H9 (cell line): ENCODE measurements around the gene SETDB1. TPM values are rescaled to one million over a fixed set of nuclear protein-coding genes. Genes with fewer than 3 reads are reported as not detected.

Experiments used
- DNase-seq: peaks from one replicate; pipeline ENCODE4 v3.0.0-alpha.2; 2017
- H2AFZ ChIP-seq: one replicate; pipeline ENCODE4 v1.6.1; 2013; ENCODE audit warnings: mild to moderate bottlenecking, low read length, control low read depth, moderate library complexity
- H2AK5ac ChIP-seq: 2 replicates; pipeline ENCODE4 v1.6.1; 2013; ENCODE audit warnings: low read length, control low read depth, mixed read lengths; ENCODE audit not compliant: insufficient read length
- H2BK120ac ChIP-seq: one replicate; pipeline ENCODE4 v1.6.1; 2013; ENCODE audit warnings: low read depth, mild to moderate bottlenecking, low read length, control low read depth, inconsistent platforms; ENCODE audit not compliant: poor library complexity, severe bottlenecking
- H2BK12ac ChIP-seq: 2 replicates; pipeline ENCODE4 v1.6.1; 2013; ENCODE audit warnings: low read length, control low read depth, mixed read lengths, low read depth; ENCODE audit not compliant: insufficient read length
- H2BK15ac ChIP-seq: 2 replicates; pipeline ENCODE4 v1.6.1; 2013; ENCODE audit warnings: low read depth, low read length, control low read depth
- H2BK20ac ChIP-seq: one replicate; pipeline ENCODE4 v1.6.1; 2013; ENCODE audit warnings: low read depth, mild to moderate bottlenecking, low read length, control low read depth, inconsistent platforms; ENCODE audit not compliant: poor library complexity, severe bottlenecking
- H2BK5ac ChIP-seq: 2 replicates; pipeline ENCODE4 v1.6.1; 2013; ENCODE audit warnings: low read length, control low read depth, mixed read lengths; ENCODE audit not compliant: insufficient read length
- H3K14ac ChIP-seq: 2 replicates; pipeline ENCODE4 v1.6.1; 2013; ENCODE audit warnings: low read length, control low read depth; ENCODE audit not compliant: insufficient read depth
- H3K18ac ChIP-seq: 2 replicates; pipeline ENCODE4 v1.6.1; 2013; ENCODE audit warnings: low read depth, mild to moderate bottlenecking, mixed read lengths, low read length, control low read depth; ENCODE audit not compliant: insufficient read length
- H3K23ac ChIP-seq: 2 replicates; pipeline ENCODE4 v1.6.1; 2013; ENCODE audit warnings: low read length, control low read depth, mixed read lengths, low read depth; ENCODE audit not compliant: insufficient read length
- H3K23me2 ChIP-seq: 2 replicates; pipeline ENCODE4 v1.6.1; 2013; ENCODE audit warnings: low read depth, mild to moderate bottlenecking, mixed read lengths, low read length, control low read depth; ENCODE audit not compliant: insufficient read length, poor library complexity, severe bottlenecking
- H3K27ac ChIP-seq: 2 replicates; pipeline ENCODE4 v1.5.1; 2013; ENCODE audit warnings: low read length, control low read depth, mixed read lengths, low read depth; ENCODE audit not compliant: insufficient read length
- H3K27me3 ChIP-seq: 2 replicates; pipeline ENCODE4 v1.6.1; 2013; ENCODE audit warnings: low read length, control low read depth, inconsistent platforms; ENCODE audit not compliant: insufficient read depth
- H3K4ac ChIP-seq: 2 replicates; pipeline ENCODE4 v1.6.1; 2013; ENCODE audit warnings: low read depth, mild to moderate bottlenecking, control low read depth, inconsistent platforms, low read length, moderate library complexity
- H3K4me1 ChIP-seq: 2 replicates; pipeline ENCODE4 v1.6.1; 2013; ENCODE audit warnings: low read length, control low read depth, inconsistent platforms; ENCODE audit not compliant: insufficient read depth
- H3K4me2 ChIP-seq: 2 replicates; pipeline ENCODE4 v1.6.1; 2013; ENCODE audit warnings: low read length, control low read depth, mixed read lengths; ENCODE audit not compliant: insufficient read length, insufficient read depth
- H3K56ac ChIP-seq: 2 replicates; pipeline ENCODE4 v1.6.1; 2013; ENCODE audit warnings: low read depth, mild to moderate bottlenecking, mixed read lengths, low read length, control low read depth; ENCODE audit not compliant: insufficient read length
- H3K79me1 ChIP-seq: 2 replicates; pipeline ENCODE4 v1.6.1; 2013; ENCODE audit warnings: low read depth, mild to moderate bottlenecking, moderate library complexity, low read length, control low read depth, inconsistent platforms; ENCODE audit not compliant: insufficient read depth, poor library complexity, severe bottlenecking
- H3K79me2 ChIP-seq: 2 replicates; pipeline ENCODE4 v1.6.1; 2013; ENCODE audit warnings: low read length, control low read depth, inconsistent platforms; ENCODE audit not compliant: insufficient read depth
- H3K9ac ChIP-seq: 2 replicates; pipeline ENCODE4 v1.6.1; 2013; ENCODE audit warnings: low read length, control low read depth, mixed read lengths; ENCODE audit not compliant: insufficient read length; ENCODE audit errors: extremely low read depth
- H3K9me3 ChIP-seq: one replicate; pipeline ENCODE4 v1.6.1; 2013; ENCODE audit warnings: low read depth, low read length, inconsistent platforms; ENCODE audit not compliant: control insufficient read depth
- H3T11ph ChIP-seq: one replicate; pipeline ENCODE4 v1.6.1; 2013; ENCODE audit warnings: mild to moderate bottlenecking, low read length, control low read depth, inconsistent platforms
- H4K20me1 ChIP-seq: one replicate; pipeline ENCODE4 v1.6.1; 2013; ENCODE audit not compliant: control insufficient read depth, insufficient read length, insufficient read depth
- H4K5ac ChIP-seq: 2 replicates; pipeline ENCODE4 v1.6.1; 2013; ENCODE audit warnings: low read depth, mild to moderate bottlenecking, mixed read lengths, low read length, control low read depth; ENCODE audit not compliant: insufficient read length
- H4K8ac ChIP-seq: replicated peaks from 2 replicates; pipeline ENCODE4 v1.6.1; 2013; ENCODE audit warnings: low read length, control low read depth, mixed read lengths, low read depth; ENCODE audit not compliant: insufficient read length
- H4K91ac ChIP-seq: 2 replicates; pipeline ENCODE4 v1.6.1; 2013; ENCODE audit warnings: low read depth, mild to moderate bottlenecking, moderate library complexity, mixed read lengths, low read length, control low read depth; ENCODE audit not compliant: insufficient read length
- H3K27ac Mint-ChIP-seq, 3 experiments: 2 replicates in 2 of 3; 3 replicates in 1 of 3; pipeline ENCODE4 v1.8.0; 2020 to 2021; ENCODE audit warnings: mixed read lengths in 3 of 3, mild to moderate bottlenecking in 1 of 3, moderate library complexity in 1 of 3
- H3K27me3 Mint-ChIP-seq: 2 replicates; pipeline ENCODE4 v1.8.0; 2021; ENCODE audit warnings: low read depth, mild to moderate bottlenecking, moderate library complexity, mixed read lengths
- H3K36me3 Mint-ChIP-seq, 3 experiments: 2 replicates in 2 of 3; 3 replicates in 1 of 3; pipeline ENCODE4 v1.8.0; 2020 to 2021; ENCODE audit warnings: low read depth in 3 of 3, mixed read lengths in 3 of 3; ENCODE audit not compliant: insufficient read depth in 1 of 3
- H3K4me1 Mint-ChIP-seq, 2 experiments: 2 replicates each; pipeline ENCODE4 v1.8.0; 2020; ENCODE audit warnings: mixed read lengths in 2 of 2
- H3K4me3 Mint-ChIP-seq, 2 experiments: 2 replicates in 1 of 2; 3 replicates in 1 of 2; pipeline ENCODE4 v1.8.0; 2020 to 2021; ENCODE audit warnings: mild to moderate bottlenecking in 2 of 2, mixed read lengths in 2 of 2, moderate library complexity in 1 of 2
- H3K9me3 Mint-ChIP-seq, 2 experiments: 2 replicates in 1 of 2; 3 replicates in 1 of 2; pipeline ENCODE4 v1.8.0; 2020; ENCODE audit warnings: mild to moderate bottlenecking in 2 of 2, mixed read lengths in 2 of 2, moderate library complexity in 1 of 2
- CTCF ChIP-seq: fragments of 200-600 bp; sonication (generic); conservative IDR thresholded peaks from 3 replicates; pipeline ENCODE4 v1.8.0; 2021; ENCODE audit warnings: antibody characterized with exemption, mild to moderate bottlenecking
- WGBS: extraction: QIAGEN DNeasy Blood & Tissue Kit; methylation state at CpG from one replicate; pipeline ENCODE4 v1.1.7; 2013; ENCODE audit warnings: missing lambda C conversion rate, low lambda C conversion rate, mixed read lengths; ENCODE audit not compliant: insufficient read length; ENCODE audit errors: extremely low coverage; 5-methylcytosine and 5-hydroxymethylcytosine counted together
- total RNA-seq: library from RNA; stranded (reverse); gene quantifications from 2 replicates; pipeline ENCODE4 v1.2.1, GENCODE V29; 2021

SETDB1 gene
- total RNA-seq, 1 experiment from 2014 or later, result 62.1 TPM

DNA sequence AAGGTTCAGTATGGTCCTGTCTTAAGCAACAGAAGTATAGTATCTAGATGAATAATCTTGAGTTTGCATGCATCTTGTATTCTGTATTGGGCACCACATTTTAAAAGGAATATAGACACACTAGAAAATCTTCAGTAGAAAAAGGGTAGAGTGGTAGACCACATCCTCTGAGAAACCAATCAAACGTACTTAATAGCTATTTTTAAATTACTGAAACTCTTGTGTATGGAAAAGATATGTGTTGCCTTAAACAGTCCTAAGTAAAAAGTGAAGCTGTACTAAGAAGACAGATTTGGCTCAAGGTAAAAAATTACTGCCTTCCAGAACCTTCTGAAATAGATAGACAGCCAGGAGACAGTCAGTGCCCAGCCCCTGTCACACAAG lies 36.1 kb upstream of the SETDB1 start:
- H4K5ac ChIP-seq, result no peak overlapping the region
- Mint-ChIP-seq H3K27me3 (no peaks in the 10 kb centered on the region; the same call in 1 of the 2 replicates), H3K4me1 (peaks cover 3 to 4% of the 10 kb centered on the region in 2 experiments), H3K4me3 (no peak overlapping the region), H3K9me3 (no peaks in the 10 kb centered on the region), H3K27ac (no peak overlapping the region), H3K36me3 (no peaks in the 10 kb centered on the region)
- no peak overlapping the region for H2BK12ac ChIP-seq
- no peak for TF ChIP-seq CTCF
- H3K4ac ChIP-seq, result no peak overlapping the region
- no peak overlapping the region for H2BK5ac ChIP-seq
- no peak overlapping the region for H2BK20ac ChIP-seq
- no peaks in the 10 kb centered on the region for H4K20me1 ChIP-seq
- H2AFZ ChIP-seq, result no peak overlapping the region
- H4K8ac ChIP-seq, result no peak overlapping the region
- H3K27me3 ChIP-seq, result no peaks in the 10 kb centered on the region
- H3K14ac ChIP-seq, result no peak overlapping the region
- no CpG with 5 or more reads among the region's 1 CpG for WGBS
- H2BK120ac ChIP-seq, result no peak overlapping the region
- H2BK15ac ChIP-seq, result no peak overlapping the region
- no peaks in the 10 kb centered on the region for H3K4me1 ChIP-seq
- H3K79me1 ChIP-seq, result no peaks in the 10 kb centered on the region
- no peaks in the 10 kb centered on the region for H3K9me3 ChIP-seq
- H3K27ac ChIP-seq, result no peak overlapping the region
- H3K23me2 ChIP-seq, result no peaks in the 10 kb centered on the region
- no peak for DNase-seq
- no peak overlapping the region for H4K91ac ChIP-seq
- no peak overlapping the region for H2AK5ac ChIP-seq
- H3K23ac ChIP-seq, result no peak overlapping the region
- no peak overlapping the region for H3K18ac ChIP-seq
- H3K9ac ChIP-seq, result no peak overlapping the region
- no peak overlapping the region for H3K56ac ChIP-seq
- H3K4me2 ChIP-seq, result no peak overlapping the region
- H3K79me2 ChIP-seq, result no peaks in the 10 kb centered on the region
- H3T11ph ChIP-seq, result no peak overlapping the region
